Thyroid gland (tissue), 4 donors: ENCODE results near the gene HRH3. TPM values are rescaled to one million over a fixed set of nuclear protein-coding genes. Genes with fewer than 3 reads are reported as not detected.

Source experiments
- DNase-seq, 2 donors: peaks; one replicate each; pipeline ENCODE4 v3.0.0-alpha.2; 2019
- H3K27ac ChIP-seq, 3 donors: fragments of 200-600 bp; sonication (generic); 1 replicate in 2 of 3; 2 replicates in 1 of 3; pipeline ENCODE4 v1.5.1; 2016 to 2019; ENCODE audit warnings: mild to moderate bottlenecking in 1 of 3, moderate library complexity in 1 of 3
- H3K27me3 ChIP-seq: fragments of 200-600 bp; sonication (generic); one replicate; pipeline ENCODE4 v1.5.1; 2019
- H3K36me3 ChIP-seq, 2 donors: fragments of 200-600 bp; sonication (generic); one replicate each; pipeline ENCODE4 v1.5.1; 2016 to 2019
- H3K4me1 ChIP-seq, 2 donors: fragments of 200-600 bp; sonication (generic); one replicate each; pipeline ENCODE4 v1.5.1; 2017 to 2019
- H3K4me3 ChIP-seq, 3 donors: fragments of 200-600 bp; sonication (generic); replicated peaks in 1 of 3; 1 replicate in 2 of 3; 2 replicates in 1 of 3; pipeline ENCODE4 v1.5.1; 2016; ENCODE audit warnings: mild to moderate bottlenecking in 1 of 3
- H3K9me3 ChIP-seq: fragments of 200-600 bp; sonication (generic); one replicate; pipeline ENCODE4 v1.5.1; 2017
- CTCF ChIP-seq, 6 experiments: fragments of 200-600 bp in 3 of 6; fragments of 450-650 bp in 3 of 6; sonication (generic) in 3 of 6; IDR thresholded peaks; one replicate each; pipeline ENCODE4 v1.5.1; 2016 to 2019; ENCODE audit warnings: antibody characterized with exemption in 6 of 6, mild to moderate bottlenecking in 2 of 6, inconsistent platforms in 1 of 6, moderate library complexity in 1 of 6
- POLR2A ChIP-seq, 2 donors: fragments of 450-650 bp; IDR thresholded peaks; one replicate each; pipeline ENCODE4 v1.6.1; 2017; ENCODE audit warnings: antibody characterized with exemption in 2 of 2, mild to moderate bottlenecking in 2 of 2, moderate library complexity in 1 of 2
- WGBS, 2 donors: methylation state at CpG; one replicate each; pipeline ENCODE4 v1.1.5; 2017; 5-methylcytosine and 5-hydroxymethylcytosine counted together
- intact Hi-C: fragments of 100-400 bp; cut with DNase I; formaldehyde crosslinking; loops from one replicate; pipeline ENCODE4 v1.15.1; 2023
- total RNA-seq, 4 donors: library from RNA; depleted of rRNA; stranded (reverse); fragments of >200 nt; gene quantifications; one replicate each; pipeline ENCODE4 v1.2.3, GENCODE V29; 2016

The HRH3 gene
- total RNA-seq, 4 donors from 2014 or later, result not detected

- intact Hi-C loops, result no loop called here
- Histone ChIP-seq H3K27me3 (no peaks in the 10 kb centered on the region), H3K36me3 (no peaks in the 10 kb centered on the region), H3K9me3 (no peaks in the 10 kb centered on the region), H3K4me3 (no peak overlapping the region), H3K4me1 (peaks cover 14 to 15% of the 10 kb centered on the region in 2 donors), H3K27ac (no peak overlapping the region)
- TF ChIP-seq POLR2A (IDR thresholded peaks at IDR 0.05) (no peak), CTCF (IDR thresholded peaks at IDR 0.05) (no peak)
- DNase-seq, result no peak
- WGBS, 2 donors, result 80 to 86% methylated on average over 17 of the region's 17 CpGs
Measured at GRCh38 chr20:62244644-62245108, 24.6 kb upstream of the HRH3 start.

- Histone ChIP-seq H3K27me3 (no peaks in the 10 kb centered on the region), H3K27ac (no peak overlapping the region), H3K9me3 (no peaks in the 10 kb centered on the region), H3K4me3 (no peak overlapping the region), H3K4me1 (peaks cover 21% of the 10 kb centered on the region in 2 donors), H3K36me3 (no peaks in the 10 kb centered on the region)
- intact Hi-C loops, result no loop called here
- 81 to 95% methylated on average over 17 to 18 of the region's 21 CpGs for WGBS, 2 donors
- TF ChIP-seq POLR2A (IDR thresholded peaks at IDR 0.05) (no peak), CTCF (IDR thresholded peaks at IDR 0.05) (no peak)
- DNase-seq, result no peak
Measured at GRCh38 chr20:62243906-62244515, 23.9 kb upstream of the HRH3 start.

- Histone ChIP-seq H3K27ac (no peak overlapping the region), H3K4me3 (no peak overlapping the region), H3K36me3 (no peaks in the 10 kb centered on the region), H3K27me3 (no peaks in the 10 kb centered on the region), H3K4me1 (peaks cover 21 to 23% of the 10 kb centered on the region in 2 donors), H3K9me3 (no peaks in the 10 kb centered on the region)
- DNase-seq, result no peak
- 91 to 95% methylated on average over 9 to 13 of the region's 22 CpGs for WGBS, 2 donors
- intact Hi-C loops, result no loop called here
- no peak for TF ChIP-seq CTCF (IDR thresholded peaks at IDR 0.05)
- no peak for TF ChIP-seq POLR2A (IDR thresholded peaks at IDR 0.05)
Measured at GRCh38 chr20:62243106-62243505, 23.0 kb upstream of the HRH3 start.

- WGBS, 2 donors, result 80 to 86% methylated on average over 6 of the region's 6 CpGs
Measured at GRCh38 chr20:62242176-62242575, 22.1 kb upstream of the HRH3 start.

More at GRCh38 chr20:62242176-62242575, 22.1 kb upstream of the HRH3 start:
- Histone ChIP-seq H3K4me3 (no peak overlapping the region), H3K4me1 (peaks cover 21 to 23% of the 10 kb centered on the region in 2 donors), H3K27ac (no peak overlapping the region), H3K27me3 (no peaks in the 10 kb centered on the region), H3K36me3 (no peaks in the 10 kb centered on the region), H3K9me3 (no peaks in the 10 kb centered on the region)
- no peak for DNase-seq
- intact Hi-C loops, result no loop called here
- TF ChIP-seq CTCF (IDR thresholded peaks at IDR 0.05) (no peak), POLR2A (IDR thresholded peaks at IDR 0.05) (no peak)
